NCI-H460 (cell line): ENCODE data around the gene IRF1. TPM values are rescaled to one million over a fixed set of nuclear protein-coding genes. Genes with fewer than 3 reads are reported as not detected.

ENCODE experiments used
- DNase-seq: peaks from one replicate; pipeline ENCODE4 v3.0.0-alpha.2; 2016; ENCODE audit warnings: low read depth; ENCODE audit errors: extremely low read depth
- total RNA-seq: library from RNA; depleted of rRNA; stranded (reverse); fragments of >200 nt; shearing (Covaris generic); gene quantifications from 2 replicates; pipeline ENCODE4 v1.2.3, GENCODE V29; 2014

The IRF1 gene
- total RNA-seq, 1 experiment from 2014 or later: 11.7 TPM

GRCh38 chr5:132475987-132476875 is 14.3 kb downstream of the IRF1 start:
- DNase-seq: no peak

GRCh38 chr5:132475497-132475882 is 15.1 kb downstream of the IRF1 start:
- DNase-seq: no peak

- DNase-seq: no peak
Measured at GRCh38 chr5:132474881-132475496, 15.6 kb downstream of the IRF1 start.

GRCh38 chr5:132474131-132474723 is 16.3 kb downstream of the IRF1 start:
- DNase-seq: no peak

- no peak for DNase-seq
Measured at GRCh38 chr5:132473668-132474067, 16.9 kb downstream of the IRF1 start.

GRCh38 chr5:132473019-132473531 is 17.5 kb downstream of the IRF1 start:
- DNase-seq: no peak

GRCh38 chr5:132472431-132472830 is 18.1 kb downstream of the IRF1 start:
- no peak for DNase-seq

- no peak for DNase-seq
Measured at GRCh38 chr5:132471944-132472343, 18.6 kb downstream of the IRF1 start.

- DNase-seq: no peak
Measured at GRCh38 chr5:132471151-132471907, 19.2 kb downstream of the IRF1 start.

GRCh38 chr5:132470596-132470995 is 20.0 kb downstream of the IRF1 start:
- DNase-seq: no peak

GRCh38 chr5:132470010-132470392 is 20.6 kb downstream of the IRF1 start:
- DNase-seq: no peak

- DNase-seq: no peak
Measured at GRCh38 chr5:132469380-132470009, 21.1 kb downstream of the IRF1 start.

- no peak for DNase-seq
Measured at GRCh38 chr5:132468656-132469379, 21.8 kb downstream of the IRF1 start.

GRCh38 chr5:132467287-132467984 is 23.1 kb downstream of the IRF1 start:
- DNase-seq: no peak

- DNase-seq: no peak
Measured at GRCh38 chr5:132466433-132467286, 23.9 kb downstream of the IRF1 start.

GRCh38 chr5:132465059-132465707 is 25.4 kb downstream of the IRF1 start:
- no peak for DNase-seq

GRCh38 chr5:132464156-132464939 is 26.2 kb downstream of the IRF1 start:
- no peak for DNase-seq
